ENCODE results near the gene ALMS1.

DNA sequence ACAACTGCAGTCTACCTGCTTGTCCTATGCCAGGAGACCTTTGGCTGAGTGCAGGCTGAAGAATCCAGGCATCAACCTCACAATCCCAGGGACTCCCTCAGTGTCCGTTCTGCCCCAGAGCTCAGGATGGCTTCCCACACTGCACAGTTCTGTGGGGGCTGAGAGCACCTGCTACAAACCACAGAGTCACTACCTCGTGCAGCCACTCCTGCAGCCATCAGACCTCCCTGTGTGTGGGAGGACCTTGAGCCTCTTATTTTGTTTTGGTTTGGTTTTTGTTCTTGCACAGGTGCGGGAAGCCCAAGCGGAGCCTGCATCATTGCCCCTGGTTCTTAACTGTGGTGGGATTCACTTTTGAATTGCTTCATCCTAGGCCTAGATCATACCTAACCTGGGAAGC is 225.6 kb downstream of the ALMS1 start:
- TF ChIP-seq TAF1 (IDR thresholded peaks at IDR 0.05; ENCODE audit: borderline replicate concordance, low read depth, low read length) = no peak
- no peak for TF ChIP-seq POLR2A (IDR thresholded peaks at IDR 0.05; ENCODE audit: low read depth, low read length)
- TF ChIP-seq POLR2AphosphoS5 (IDR thresholded peaks at IDR 0.05; ENCODE audit: low read depth, low read length) = no peak

Measured in GM12892 (cell line).